ENCODE results near the gene SMARCA2.

Gene SMARCA2

DNA sequence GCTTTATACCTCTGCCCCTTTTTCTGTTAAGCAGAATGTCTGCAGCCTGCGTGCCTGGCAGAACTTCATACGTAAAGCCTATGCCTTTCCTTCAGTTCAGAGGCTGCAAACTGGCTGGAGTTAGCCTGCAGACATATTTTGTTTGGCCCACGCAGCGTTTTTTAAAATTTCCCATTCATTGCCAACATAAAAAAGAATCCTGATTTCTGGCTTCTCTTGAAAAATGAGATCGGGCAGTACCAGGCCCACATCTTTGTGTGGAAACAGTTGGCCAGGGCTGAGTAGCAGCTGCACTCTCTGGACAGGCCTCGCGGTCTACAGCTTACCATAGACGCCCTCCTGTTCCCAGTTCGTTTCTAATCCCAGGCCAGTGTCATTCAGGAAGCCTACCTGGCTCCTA lies 104.4 kb downstream of the SMARCA2 start:
- H3K27ac ChIP-seq: no peak overlapping the region
- TF ChIP-seq, protein P1, sequence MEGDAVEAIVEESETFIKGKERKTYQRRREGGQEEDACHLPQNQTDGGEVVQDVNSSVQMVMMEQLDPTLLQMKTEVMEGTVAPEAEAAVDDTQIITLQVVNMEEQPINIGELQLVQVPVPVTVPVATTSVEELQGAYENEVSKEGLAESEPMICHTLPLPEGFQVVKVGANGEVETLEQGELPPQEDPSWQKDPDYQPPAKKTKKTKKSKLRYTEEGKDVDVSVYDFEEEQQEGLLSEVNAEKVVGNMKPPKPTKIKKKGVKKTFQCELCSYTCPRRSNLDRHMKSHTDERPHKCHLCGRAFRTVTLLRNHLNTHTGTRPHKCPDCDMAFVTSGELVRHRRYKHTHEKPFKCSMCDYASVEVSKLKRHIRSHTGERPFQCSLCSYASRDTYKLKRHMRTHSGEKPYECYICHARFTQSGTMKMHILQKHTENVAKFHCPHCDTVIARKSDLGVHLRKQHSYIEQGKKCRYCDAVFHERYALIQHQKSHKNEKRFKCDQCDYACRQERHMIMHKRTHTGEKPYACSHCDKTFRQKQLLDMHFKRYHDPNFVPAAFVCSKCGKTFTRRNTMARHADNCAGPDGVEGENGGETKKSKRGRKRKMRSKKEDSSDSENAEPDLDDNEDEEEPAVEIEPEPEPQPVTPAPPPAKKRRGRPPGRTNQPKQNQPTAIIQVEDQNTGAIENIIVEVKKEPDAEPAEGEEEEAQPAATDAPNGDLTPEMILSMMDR (IDR thresholded peaks at IDR 0.05): no peak
- TF ChIP-seq ZFX (IDR thresholded peaks at IDR 0.05; ENCODE audit: borderline replicate concordance): no peak

DNA sequence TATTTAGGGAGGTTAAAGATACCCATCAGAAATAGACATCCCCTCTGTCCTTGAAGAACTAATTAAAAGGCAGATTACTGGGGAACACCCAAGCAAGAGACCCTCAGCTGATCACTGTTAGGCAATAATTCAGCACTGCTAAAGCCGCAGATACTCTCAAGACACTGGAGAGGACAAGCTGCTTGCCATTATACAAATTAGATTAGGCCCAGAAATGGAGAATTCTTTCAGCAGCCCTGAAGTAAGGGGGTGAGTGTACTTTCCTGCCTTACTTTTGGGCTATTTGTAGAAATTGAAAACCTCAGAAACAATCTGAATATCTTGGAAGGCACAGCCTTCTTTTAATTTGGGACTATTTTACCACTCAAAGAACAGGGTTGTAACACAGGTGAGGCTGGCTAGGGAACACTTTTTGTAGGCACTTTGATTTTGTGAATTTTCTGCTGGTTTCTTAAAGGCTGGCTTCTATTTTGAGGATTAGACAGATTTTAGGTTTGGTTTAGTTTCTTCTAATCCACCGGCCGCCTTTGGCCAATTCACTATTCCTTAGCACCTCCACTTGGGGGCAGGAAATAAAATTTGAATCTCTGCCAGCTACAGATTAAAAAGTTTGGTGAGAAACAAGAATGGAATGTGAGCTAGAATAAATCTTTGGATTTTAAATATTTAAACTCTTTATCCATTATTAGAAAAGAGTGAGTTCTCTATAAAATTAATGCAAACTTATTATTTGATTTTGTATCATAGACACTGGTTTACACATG lies 106.0 kb downstream of the SMARCA2 start:
- H3K27ac ChIP-seq: no peak overlapping the region
- no peak for TF ChIP-seq ZFX (IDR thresholded peaks at IDR 0.05; ENCODE audit: borderline replicate concordance)
- TF ChIP-seq, protein P1 (IDR thresholded peaks at IDR 0.05): no peak

DNA sequence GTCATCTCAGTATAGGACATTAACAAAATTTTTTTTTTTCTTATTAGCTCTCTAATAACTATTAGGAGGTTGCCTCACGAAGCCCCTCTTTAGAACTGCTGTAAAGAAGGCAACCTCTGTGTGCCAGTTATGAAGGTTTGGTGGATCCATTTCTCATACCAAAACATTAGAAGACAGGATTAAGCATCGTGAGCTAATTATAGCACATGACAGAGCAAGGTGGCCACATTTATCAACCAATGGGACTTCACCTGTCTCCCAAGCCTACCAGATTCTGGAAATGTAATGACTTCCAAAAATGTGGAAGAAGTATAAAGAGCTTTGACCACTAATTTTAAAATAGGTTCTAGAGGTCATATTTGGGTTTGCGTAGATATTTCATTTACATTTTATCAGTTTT lies 107.2 kb downstream of the SMARCA2 start:
- no peak overlapping the region for H3K27ac ChIP-seq
- TF ChIP-seq ZFX (IDR thresholded peaks at IDR 0.05; ENCODE audit: borderline replicate concordance): no peak
- TF ChIP-seq, protein P1 (IDR thresholded peaks at IDR 0.05): no peak

DNA sequence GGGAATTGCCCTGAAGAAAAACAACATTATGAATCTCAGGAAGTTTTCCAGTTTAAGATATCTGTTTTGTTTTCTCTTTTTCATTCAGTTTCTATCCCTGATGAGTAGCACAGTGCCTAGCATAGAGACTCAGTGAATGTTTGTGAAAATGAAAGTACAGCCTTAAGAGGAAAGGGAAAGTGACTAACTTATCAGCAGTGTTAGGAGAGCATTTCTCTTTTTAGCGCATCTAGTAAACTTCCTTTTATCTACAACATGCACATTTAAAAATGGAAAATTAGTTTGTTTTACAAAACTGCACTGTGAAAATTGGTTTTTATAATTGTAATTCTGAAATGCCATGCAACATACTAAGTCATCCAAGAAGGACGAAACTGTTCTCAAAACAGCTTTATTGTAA lies 110.8 kb downstream of the SMARCA2 start:
- no peak for TF ChIP-seq ZFX (IDR thresholded peaks at IDR 0.05; ENCODE audit: borderline replicate concordance)
- TF ChIP-seq, protein P1 (IDR thresholded peaks at IDR 0.05): no peak
- no peak overlapping the region for H3K27ac ChIP-seq

DNA sequence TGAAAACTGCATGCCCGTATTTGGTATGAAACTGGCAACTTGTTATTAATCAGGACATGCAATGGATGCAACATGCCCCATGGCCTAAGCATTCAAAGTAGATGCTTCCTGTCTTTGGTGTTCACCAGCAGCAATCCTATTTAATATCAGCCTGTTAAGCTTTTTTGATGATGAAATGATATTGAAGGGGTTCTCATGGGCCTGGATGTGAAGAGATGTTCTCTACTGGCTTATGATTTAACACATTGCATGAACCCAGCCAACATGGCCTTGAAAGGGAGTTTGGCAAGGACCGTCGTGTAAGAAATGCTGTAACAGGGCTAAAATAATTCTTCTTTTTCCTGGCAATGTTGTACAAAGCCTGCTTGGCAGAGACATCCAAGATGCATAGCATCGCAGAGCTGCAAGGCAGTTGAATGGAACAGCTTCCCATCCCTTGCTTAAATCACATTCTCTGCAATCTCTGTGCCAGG lies 111.2 kb downstream of the SMARCA2 start:
- TF ChIP-seq, protein P1 (IDR thresholded peaks at IDR 0.05): no peak
- TF ChIP-seq ZFX (IDR thresholded peaks at IDR 0.05; ENCODE audit: borderline replicate concordance): no peak
- no peak overlapping the region for H3K27ac ChIP-seq

DNA sequence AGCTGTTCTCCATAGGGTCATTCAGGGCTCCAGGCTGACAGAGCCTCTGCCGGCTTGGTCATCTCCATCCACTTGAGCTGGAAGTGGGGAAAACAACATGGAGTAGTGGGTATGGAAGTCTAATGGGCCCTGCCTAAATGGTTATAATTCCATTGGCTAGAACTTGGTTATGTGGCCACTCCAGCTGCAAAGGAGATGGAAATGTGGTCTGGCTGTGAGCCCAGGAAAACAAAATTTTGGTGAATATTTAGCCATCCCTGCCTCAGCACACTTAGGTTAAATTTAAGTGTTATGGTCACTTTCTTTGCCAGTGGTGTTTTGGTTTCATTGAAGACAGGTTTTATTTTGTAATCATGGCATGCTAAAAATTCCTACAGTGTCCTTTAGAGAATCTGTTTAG lies 112.3 kb downstream of the SMARCA2 start:
- TF ChIP-seq, protein P1 (IDR thresholded peaks at IDR 0.05): no peak
- no peak for TF ChIP-seq ZFX (IDR thresholded peaks at IDR 0.05; ENCODE audit: borderline replicate concordance)
- H3K27ac ChIP-seq: no peak overlapping the region

DNA sequence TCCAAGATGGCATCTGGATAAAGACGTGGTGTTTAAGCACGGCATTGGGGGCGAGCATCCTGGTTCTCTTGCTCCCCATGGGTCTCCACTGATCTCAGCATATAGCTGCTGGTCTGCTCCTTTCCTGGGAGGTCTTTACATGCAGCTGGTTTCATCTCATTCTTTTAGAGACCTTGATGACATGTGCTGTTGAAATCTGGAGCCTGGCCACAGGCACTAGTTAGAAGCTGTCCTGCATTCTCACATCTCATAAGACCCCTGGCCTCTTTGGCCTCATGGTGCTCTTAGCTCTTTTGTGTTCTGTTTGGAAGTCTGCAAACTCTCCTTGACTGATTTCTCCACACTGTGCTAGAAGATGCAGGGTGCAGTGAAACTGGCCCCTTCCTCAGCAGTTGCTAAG lies 113.0 kb downstream of the SMARCA2 start:
- no peak overlapping the region for H3K27ac ChIP-seq
- TF ChIP-seq, protein P1 (IDR thresholded peaks at IDR 0.05): no peak
